NCI-H1417 treated with DMSO at 0.1 percent for 48 hours (cell line): ENCODE data around the gene NF2.
A peak's percentile ranks its signal among the peaks of the same experiment; 100 is the strongest.

ENCODE experiments used
- DNase-seq: peaks from one replicate; lab custom pipeline; 2025; lab: John Stamatoyannopoulos, UW

Gene NF2

GRCh38 chr22:29665486-29665885 lies 62.1 kb downstream of the NF2 start:
- no peak for DNase-seq

- DNase-seq, result no peak
Measured at GRCh38 chr22:29668673-29669072, 65.2 kb downstream of the NF2 start.

GRCh38 chr22:29670626-29671025 lies 67.2 kb downstream of the NF2 start:
- no peak for DNase-seq

GRCh38 chr22:29673361-29674066 lies 70.1 kb downstream of the NF2 start:
- DNase-seq, result no peak

GRCh38 chr22:29674121-29674520 lies 70.7 kb downstream of the NF2 start:
- DNase-seq, result no peak

GRCh38 chr22:29679316-29679715 lies 75.9 kb downstream of the NF2 start:
- DNase-seq, result no peak

- no peak for DNase-seq
Measured at GRCh38 chr22:29683536-29683935, 80.1 kb downstream of the NF2 start.

- no peak for DNase-seq
Measured at GRCh38 chr22:29684244-29684643, 80.8 kb downstream of the NF2 start.

GRCh38 chr22:29689206-29689879 lies 85.9 kb downstream of the NF2 start:
- no peak for DNase-seq

GRCh38 chr22:29689880-29690213 lies 86.4 kb downstream of the NF2 start:
- no peak for DNase-seq

- no peak for DNase-seq
Measured at GRCh38 chr22:29690476-29690875, 87.0 kb downstream of the NF2 start.

GRCh38 chr22:29691636-29692326 lies 88.3 kb downstream of the NF2 start:
- DNase-seq, result peak; percentile 87

GRCh38 chr22:29692327-29692640 lies 88.9 kb downstream of the NF2 start:
- DNase-seq, result no peak

- no peak for DNase-seq
Measured at GRCh38 chr22:29693161-29693560, 89.7 kb downstream of the NF2 start.

GRCh38 chr22:29693671-29694070 lies 90.2 kb downstream of the NF2 start:
- no peak for DNase-seq

GRCh38 chr22:29695129-29695926 lies 91.9 kb downstream of the NF2 start:
- DNase-seq, result no peak

GRCh38 chr22:29697853-29698598 lies 94.6 kb downstream of the NF2 start:
- no peak for DNase-seq

- no peak for DNase-seq
Measured at GRCh38 chr22:29700206-29700899, 96.9 kb downstream of the NF2 start.

- DNase-seq, result peak; percentile 60
Measured at GRCh38 chr22:29700900-29701154, 97.4 kb downstream of the NF2 start.

- DNase-seq, result no peak
Measured at GRCh38 chr22:29701155-29701999, 97.9 kb downstream of the NF2 start.
